Globus pallidus (tissue), 1 donor: ENCODE results near the gene RARRES2.

Experiments used
- DNase-seq: peaks from one replicate; pipeline ENCODE4 v3.0.0-alpha.2; 2015; ENCODE audit warnings: low spot score

Gene RARRES2

DNA sequence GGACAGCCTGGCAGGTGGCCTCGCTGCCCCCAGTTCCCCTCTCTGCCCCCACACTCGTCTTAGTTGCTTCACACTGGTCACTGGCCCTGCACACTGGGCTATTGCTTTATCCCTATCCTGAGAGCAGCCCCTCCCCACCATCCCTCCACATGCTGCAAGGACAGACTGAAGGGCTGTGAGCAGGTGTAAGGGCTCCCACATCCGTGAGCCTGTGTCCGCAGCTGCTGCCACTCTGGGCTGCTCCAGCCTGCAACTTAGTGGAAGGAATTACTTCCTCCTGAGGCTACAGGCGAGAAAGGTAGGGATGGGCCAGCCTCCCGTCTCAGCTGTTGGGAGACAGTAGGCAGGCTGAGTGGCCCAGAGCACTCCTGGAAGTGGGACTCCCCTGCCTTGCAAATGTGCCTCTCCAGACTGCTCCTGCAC is 3.8 kb downstream of the RARRES2 start:
- DNase-seq, result no peak

DNA sequence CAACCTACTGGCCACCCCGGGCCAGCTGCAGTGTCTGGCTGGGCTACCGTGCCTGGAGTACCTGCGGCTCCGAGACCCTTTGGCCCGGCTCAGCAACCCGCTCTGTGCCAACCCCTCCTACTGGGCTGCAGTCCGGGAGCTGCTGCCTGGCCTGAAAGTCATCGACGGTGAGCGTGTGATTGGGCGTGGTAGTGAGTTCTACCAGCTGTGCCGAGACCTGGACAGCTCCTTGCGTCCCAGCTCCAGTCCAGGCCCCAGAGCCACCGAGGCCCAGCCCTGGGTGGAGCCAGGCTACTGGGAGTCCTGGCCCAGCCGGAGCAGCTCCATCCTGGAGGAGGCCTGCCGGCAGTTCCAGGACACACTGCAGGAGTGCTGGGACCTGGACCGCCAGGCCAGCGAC is 4.2 kb downstream of the RARRES2 start:
- DNase-seq, result no peak

DNA sequence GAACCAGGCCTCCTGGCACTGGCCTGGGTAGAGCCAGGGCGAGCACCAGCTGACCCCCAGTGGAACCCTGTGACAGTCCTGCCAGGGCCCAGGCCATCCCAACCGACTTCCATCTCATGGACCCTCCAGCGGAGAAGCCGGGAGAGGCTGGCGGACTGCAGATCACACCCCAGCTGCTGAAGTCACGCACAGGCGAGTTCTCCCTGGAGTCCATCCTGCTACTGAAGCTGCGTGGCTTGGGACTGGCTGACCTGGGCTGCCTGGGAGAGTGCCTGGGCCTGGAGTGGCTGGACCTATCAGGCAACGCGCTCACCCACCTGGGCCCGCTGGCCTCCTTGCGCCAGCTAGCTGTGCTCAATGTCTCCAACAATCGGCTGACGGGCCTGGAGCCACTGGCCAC is 4.7 kb downstream of the RARRES2 start:
- no peak for DNase-seq

GRCh38 chr7:150335774-150336112 is 5.7 kb downstream of the RARRES2 start:
- DNase-seq, result no peak

DNA sequence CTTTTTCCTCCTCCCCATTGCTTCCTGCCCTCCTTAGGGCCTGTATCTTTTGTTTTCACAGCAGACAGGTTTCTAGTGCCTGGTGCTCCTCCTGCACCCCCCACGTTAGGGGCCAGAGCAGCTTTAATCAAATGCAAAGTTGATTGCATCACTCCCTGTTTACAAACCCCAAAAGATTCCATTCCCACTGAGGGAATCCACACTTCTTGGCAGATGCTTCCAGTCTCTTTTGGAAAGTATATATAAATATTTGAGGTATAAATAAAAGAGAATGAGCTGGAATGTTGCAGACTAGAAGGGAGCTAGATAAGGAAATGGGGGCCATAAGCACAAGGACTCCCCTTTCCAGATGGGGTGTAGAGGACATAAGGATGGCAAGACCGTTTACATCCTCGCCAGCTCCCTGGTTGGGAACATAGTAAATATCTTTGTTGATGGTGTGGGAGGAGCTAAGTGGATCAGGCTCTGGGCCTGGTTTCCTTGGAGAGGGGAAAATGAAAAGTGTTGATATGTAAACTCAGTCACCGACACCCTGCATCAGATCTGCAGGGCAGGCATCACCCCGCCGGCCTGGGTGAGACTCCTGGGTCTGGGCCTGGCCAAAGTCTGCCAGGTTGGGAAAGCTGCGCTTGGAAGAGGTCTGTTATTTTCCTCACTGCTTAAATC is 6.2 kb downstream of the RARRES2 start:
- no peak for DNase-seq

GRCh38 chr7:150334108-150334507 is 7.3 kb downstream of the RARRES2 start:
- no peak for DNase-seq

- DNase-seq, result no peak
Observed at GRCh38 chr7:150333659-150334058, 7.8 kb downstream of the RARRES2 start.

DNA sequence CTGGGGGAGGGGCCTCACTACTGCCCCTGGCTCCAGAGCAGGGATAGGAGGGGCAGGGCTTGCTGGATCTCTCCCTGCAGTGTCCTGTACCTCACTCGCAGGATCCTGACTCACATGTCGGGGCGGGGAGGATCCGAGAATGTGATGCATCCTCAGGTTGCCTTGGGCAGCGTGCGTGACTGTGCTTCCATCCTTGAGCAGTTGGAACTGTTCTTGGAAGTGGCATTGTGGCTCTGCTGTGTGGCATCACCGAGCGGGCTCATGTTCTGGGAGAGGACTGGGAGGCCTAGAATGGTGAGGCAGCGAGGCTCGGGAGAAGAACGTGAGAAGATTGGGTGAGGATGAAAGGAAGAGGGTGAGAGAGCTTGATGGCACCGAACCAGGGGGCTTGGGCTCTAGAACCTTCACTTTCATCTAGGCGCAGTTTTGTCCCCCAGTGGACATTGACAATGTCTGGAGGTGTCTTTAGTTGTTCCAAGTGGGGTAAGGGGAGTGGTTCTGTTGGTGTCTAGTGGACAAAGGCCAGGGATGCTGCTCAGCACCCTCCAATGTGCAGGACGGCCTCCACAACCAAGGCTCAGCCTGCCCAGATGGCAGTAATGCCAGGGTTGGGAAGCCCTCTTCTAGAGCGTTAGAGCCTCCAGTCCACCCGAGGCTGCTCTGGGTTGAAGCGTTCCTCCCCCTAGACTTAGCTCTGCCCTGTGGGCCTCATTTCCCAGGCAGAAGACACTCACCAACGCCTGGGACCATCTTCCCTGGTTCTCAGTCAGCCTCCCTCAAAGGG is 8.4 kb downstream of the RARRES2 start:
- DNase-seq, result no peak

- no peak for DNase-seq
Observed at GRCh38 chr7:150330211-150330885, 11.1 kb downstream of the RARRES2 start.

- DNase-seq, result peak; percentile 67
Observed at GRCh38 chr7:150329331-150330120, 11.9 kb downstream of the RARRES2 start.

DNA sequence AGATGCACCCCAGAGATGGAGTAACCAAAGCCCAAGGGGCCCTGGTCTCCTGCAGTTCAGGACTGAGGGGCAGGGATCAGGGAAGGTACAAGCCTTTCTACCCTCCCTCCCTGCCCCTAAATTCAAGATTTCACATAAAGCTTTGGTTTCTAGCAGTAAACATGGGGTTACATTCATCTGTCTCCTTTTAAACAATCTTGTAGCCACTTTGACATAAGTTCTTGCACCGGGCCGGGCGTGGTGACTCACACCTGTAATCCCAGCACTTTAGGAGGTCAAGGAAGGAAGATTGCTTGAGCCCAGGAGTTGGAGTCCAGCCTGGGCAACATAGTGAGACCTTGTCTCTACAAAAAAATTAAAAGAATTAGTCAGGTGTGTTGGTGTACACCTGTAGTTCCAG is 14.1 kb downstream of the RARRES2 start:
- DNase-seq, result no peak

- no peak for DNase-seq
Observed at GRCh38 chr7:150326657-150327268, 14.7 kb downstream of the RARRES2 start.

GRCh38 chr7:150325901-150326300 is 15.5 kb downstream of the RARRES2 start:
- DNase-seq, result no peak

- DNase-seq, result no peak
Observed at GRCh38 chr7:150325110-150325611, 16.3 kb downstream of the RARRES2 start.

GRCh38 chr7:150324373-150324961 is 17.0 kb downstream of the RARRES2 start:
- DNase-seq, result no peak

DNA sequence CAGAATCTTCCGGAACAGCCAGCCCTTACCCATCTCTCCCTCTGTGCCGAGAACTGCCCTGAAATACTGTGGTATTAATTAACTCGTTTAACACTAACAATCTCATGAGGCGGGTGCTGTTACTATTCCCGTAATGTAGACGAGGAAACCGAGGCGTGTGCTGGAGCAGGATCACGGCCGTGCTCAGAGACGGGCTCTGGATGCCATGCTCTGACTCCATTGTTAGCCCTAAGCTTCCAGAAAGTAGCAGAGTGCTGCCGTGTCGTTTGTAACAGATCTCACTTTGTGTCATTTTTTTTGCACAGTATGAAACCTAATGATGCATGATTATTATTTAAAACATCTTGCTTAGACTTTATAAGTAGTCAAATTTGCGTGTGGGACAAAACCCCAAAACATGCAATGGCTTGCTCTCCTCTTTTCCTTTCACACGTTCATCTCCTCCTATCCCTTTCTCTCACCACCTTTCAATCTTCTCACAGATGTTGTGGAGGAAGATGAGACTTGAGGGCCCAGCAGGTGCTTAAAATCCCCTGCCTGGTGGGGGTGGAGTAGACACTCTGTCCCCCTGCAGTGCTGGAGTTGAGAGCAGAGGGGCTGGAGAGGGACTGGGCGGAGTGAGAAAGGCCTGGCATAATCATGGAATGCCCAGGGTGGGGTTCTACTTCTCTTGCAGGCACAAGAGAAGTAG is 17.6 kb downstream of the RARRES2 start:
- DNase-seq, result no peak

DNA sequence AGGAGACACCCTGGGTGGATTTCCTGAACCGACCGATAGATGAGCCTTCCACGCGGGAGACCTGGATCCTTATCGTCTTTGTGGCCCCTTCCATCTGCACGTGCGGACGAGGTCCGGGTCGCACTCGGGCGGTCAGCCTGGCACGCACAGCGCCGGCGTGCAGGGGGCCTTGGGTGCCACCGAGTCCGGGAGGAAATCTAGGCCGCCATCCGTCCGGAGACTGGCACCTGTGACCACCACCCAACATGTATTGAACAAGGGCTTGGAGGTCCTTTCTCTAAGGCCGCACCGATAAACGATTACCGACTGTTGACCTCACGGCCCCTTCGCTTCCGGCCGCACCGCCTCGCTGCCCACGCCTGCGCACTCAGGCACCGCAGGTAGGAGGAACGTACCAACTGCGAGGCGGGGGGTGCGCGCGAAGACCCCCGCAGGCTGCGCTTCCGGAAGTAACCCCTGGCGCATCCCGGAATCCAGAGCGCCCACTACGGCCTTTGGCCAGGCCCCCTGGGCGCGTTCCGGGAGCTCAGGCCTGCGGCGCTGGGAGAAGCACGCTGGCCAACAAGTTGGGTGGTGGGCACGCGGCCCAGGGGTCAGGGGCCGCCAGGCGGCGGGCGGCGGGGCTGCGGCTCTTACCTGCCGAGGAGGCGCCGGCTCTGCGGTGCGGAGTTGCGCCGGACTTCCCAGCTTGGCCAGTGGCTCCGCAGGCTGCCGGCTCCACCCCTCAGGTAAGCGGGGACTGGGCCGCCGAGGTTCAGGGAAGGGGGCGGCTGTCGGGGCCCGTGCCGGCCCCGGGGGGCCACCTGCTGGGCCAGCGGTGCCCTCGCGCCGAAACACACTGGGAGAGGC is 18.4 kb downstream of the RARRES2 start, which contains the start of the genes ACTR3C and LRRC61:
TSS of gene ACTR3C (minus strand) at position 713 of the 849 bp plus-strand sequence. CDS start 28,249 bp downstream, outside the sequence.
TSS of gene LRRC61 (plus strand) at position 523 of the 849 bp plus-strand sequence. CDS start 13,507 bp downstream, outside the sequence.
- no peak for DNase-seq

GRCh38 chr7:150322114-150322832 is 19.2 kb downstream of the RARRES2 start:
- DNase-seq, result no peak

GRCh38 chr7:150321788-150322113 is 19.7 kb downstream of the RARRES2 start:
- no peak for DNase-seq
